ENCODE results near the gene NELL1.

Gene NELL1

DNA sequence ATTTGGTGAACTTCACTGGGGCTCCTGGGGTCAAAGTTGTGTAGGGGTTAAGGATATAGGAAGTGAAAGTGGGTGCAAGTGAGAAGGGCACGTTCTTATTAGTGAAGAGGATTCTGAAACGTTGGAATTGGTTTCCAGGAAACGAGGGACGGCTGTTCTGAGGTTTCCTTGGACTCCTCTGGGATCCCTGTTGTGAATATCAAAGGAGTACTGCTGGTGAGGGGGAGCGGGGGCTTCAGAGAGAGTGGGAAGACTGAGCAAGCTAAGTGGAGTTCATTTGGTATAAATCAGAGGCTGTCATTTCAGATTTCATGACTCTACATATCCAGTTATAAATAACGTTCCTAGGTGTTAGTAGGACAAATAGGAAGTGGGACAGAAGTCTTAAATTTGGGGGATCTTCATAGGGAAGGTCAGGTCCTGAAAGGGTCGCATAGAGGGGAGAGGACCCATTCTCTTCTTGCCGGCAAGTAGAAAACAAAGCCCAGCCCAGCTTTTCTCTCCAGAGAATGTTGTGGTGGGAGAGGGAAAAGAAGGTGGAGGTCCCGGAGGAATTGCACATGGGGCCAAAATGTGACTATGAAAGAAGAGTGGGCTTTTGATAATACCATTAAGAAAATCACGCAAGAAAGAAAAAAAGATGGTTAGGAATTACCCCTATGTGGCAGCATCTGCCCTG is 1.1 kb upstream of the NELL1 start:
- H3K4me1 ChIP-seq (ENCODE audit: insufficient read depth, low read length), result peaks cover 25% of the 10 kb centered on the region
- H3K4me3 ChIP-seq (ENCODE audit: low read length), result peak overlapping the region; percentile 66
- no peak overlapping the region for H3K27ac ChIP-seq (ENCODE audit: low read depth, low read length)
- no peaks in the 10 kb centered on the region for H3K36me3 ChIP-seq (ENCODE audit: insufficient read depth, low read length)
- H3K9me3 ChIP-seq (ENCODE audit: insufficient read depth, low read depth, low read length), result no peaks in the 10 kb centered on the region
- peaks cover 83% of the 10 kb centered on the region for H3K27me3 ChIP-seq (ENCODE audit: insufficient read depth, low read length)
- no peak overlapping the region for H3K9ac ChIP-seq (ENCODE audit: low read depth, low read length)
- WGBS, result 4% methylated on average over 9 of the region's 10 CpGs

DNA sequence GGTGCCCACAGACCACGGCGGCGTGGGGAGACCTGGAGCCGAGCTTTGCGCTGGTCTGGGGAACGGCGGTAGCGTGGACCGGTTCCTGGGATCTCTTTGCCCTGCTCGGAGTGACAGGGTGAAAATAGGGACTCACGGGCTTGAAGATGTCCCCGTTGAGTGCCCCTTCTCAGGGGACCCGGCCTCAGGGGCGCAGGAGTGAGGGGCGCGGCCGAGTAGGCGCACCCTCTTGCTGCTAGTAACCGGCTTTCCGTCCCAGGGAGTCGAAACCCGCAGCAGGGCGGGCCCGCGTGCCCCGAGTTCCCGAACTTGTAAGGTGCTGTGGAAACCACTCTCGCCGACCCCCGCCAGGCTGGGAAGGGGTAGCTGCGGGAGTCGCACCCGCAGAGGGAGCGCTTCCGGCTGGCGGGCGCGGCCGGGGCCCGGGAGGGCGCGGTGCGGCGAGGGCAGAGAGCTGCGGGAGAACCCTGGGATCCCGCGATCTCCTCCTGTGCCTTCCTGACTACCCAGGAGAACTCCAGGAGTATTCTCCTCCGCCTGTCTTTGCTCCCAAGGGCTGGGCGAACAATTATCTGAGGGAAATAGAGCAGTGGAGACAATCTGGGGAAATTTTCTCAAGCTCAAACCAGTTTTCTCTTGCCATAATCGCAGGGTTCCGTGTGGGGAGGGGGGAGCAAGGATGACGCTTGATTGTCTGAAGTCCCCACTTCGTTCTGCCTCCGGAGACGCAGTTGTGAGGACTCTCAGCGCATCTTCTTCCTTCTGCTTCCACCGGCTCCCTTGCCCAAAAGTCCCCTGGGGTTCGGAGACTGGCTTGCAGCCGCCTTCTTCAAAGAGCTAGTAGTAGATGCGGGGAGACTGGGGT is 666 bp downstream of the NELL1 start:
- WGBS, result 1% methylated on average over 60 of the region's 60 CpGs
- Histone ChIP-seq H3K4me3 (ENCODE audit: low read length) (peak overlapping the region; percentile 66), H3K9me3 (ENCODE audit: insufficient read depth, low read depth, low read length) (no peaks in the 10 kb centered on the region), H3K4me1 (ENCODE audit: insufficient read depth, low read length) (peaks cover 25% of the 10 kb centered on the region), H3K27me3 (ENCODE audit: insufficient read depth, low read length) (peaks cover 76% of the 10 kb centered on the region), H3K27ac (ENCODE audit: low read depth, low read length) (no peak overlapping the region), H3K36me3 (ENCODE audit: insufficient read depth, low read length) (no peaks in the 10 kb centered on the region), H3K9ac (ENCODE audit: low read depth, low read length) (no peak overlapping the region)

DNA sequence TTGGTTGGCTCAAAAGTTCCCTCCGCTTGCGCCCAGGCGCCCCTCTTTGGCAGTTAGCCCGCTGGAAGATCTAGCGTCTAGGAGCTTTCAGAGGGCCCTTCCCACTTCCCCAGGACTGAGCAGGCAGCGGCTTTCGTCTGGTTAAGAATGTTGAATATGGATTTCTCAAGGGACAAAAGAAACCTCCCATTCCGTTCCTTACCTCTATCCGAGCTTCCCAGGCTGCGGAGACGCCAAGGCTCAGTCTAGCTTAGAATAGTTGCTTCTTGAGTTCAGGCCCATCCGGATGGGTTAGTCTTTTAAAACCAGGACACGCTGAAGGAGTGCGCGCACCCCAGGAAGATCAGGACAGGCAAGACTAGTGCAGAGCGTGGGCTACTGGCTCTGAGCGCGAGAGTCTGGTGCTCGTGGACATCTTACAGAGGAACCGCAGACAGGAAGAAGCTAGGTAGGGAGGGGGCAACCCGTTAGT is 1.6 kb downstream of the NELL1 start:
- H3K27ac ChIP-seq (ENCODE audit: low read depth, low read length), result no peak overlapping the region
- no peak overlapping the region for H3K9ac ChIP-seq (ENCODE audit: low read depth, low read length)
- peaks cover 67% of the 10 kb centered on the region for H3K27me3 ChIP-seq (ENCODE audit: insufficient read depth, low read length)

DNA sequence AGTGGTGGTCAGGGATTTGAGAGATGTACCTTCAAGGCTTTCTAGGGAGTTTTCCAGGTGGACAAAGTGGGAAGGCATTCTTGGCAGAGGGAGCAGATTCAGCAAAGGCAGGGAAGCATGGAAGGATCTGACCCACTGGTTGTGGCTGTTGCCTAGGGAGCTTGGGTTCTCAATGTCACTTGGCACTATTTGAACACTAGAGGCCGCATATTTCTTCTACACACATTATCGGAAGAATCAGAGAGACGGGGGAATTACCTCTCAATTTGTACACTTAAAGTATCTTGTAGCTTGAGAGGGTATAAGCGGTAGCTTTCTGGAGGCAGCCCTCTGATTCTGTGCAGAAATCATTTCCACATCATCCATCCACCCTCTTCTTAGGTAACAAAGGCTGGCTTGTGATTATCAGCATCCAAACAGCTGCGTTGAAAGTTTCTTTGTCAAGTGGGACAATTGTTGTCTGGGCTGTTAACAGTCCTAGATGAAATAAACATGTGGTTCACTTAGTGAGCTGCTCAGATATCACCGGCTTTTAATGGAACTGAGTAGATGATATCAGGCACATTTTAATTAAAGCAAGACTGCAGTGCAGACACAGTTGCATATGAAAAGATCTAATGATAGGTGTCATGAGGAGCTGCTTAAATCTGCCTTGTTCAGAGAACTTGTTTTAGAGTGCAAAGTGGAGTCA is 2.6 kb downstream of the NELL1 start:
- H3K4me1 ChIP-seq (ENCODE audit: insufficient read depth, low read length), result peaks cover 25% of the 10 kb centered on the region
- 64% methylated on average over 6 of the region's 6 CpGs for WGBS
- H3K27me3 ChIP-seq (ENCODE audit: insufficient read depth, low read length), result peaks cover 56% of the 10 kb centered on the region

More for the DNA sequence above, 1.6 kb downstream of the NELL1 start:
- Histone ChIP-seq H3K36me3 (ENCODE audit: insufficient read depth, low read length) (no peaks in the 10 kb centered on the region), H3K4me1 (ENCODE audit: insufficient read depth, low read length) (peaks cover 25% of the 10 kb centered on the region), H3K9me3 (ENCODE audit: insufficient read depth, low read depth, low read length) (no peaks in the 10 kb centered on the region), H3K4me3 (ENCODE audit: low read length) (peak overlapping the region; percentile 66)
- WGBS, result 2% methylated on average over 19 of the region's 21 CpGs

DNA sequence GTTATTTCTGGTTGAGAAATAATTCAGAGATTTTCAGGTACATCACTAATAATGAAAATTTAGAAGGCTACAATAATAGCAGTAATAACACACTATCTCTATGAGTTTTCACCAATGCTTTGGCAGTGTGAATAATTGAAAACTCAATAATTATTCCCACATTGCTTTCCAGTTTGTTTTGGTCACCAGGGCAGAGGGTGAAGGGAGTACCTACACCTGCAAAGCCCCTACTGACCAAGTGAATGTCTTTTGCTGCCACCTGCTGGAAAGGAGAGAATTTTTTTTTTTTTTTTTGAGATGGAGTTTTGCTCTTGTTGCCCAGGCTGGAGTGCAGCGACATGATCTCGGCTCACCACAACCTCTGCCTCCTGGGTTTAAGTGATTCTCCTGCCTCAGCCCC is 3.2 kb downstream of the NELL1 start:
- Histone ChIP-seq H3K9me3 (ENCODE audit: insufficient read depth, low read depth, low read length) (no peaks in the 10 kb centered on the region), H3K27me3 (ENCODE audit: insufficient read depth, low read length) (peaks cover 51% of the 10 kb centered on the region), H3K4me3 (ENCODE audit: low read length) (no peak overlapping the region), H3K36me3 (ENCODE audit: insufficient read depth, low read length) (no peaks in the 10 kb centered on the region), H3K9ac (ENCODE audit: low read depth, low read length) (no peak overlapping the region), H3K27ac (ENCODE audit: low read depth, low read length) (no peak overlapping the region), H3K4me1 (ENCODE audit: insufficient read depth, low read length) (peaks cover 25% of the 10 kb centered on the region)
- WGBS, result no CpG with 5 or more reads among the region's 2 CpGs

More for the DNA sequence above, 2.6 kb downstream of the NELL1 start:
- Histone ChIP-seq H3K27ac (ENCODE audit: low read depth, low read length) (no peak overlapping the region), H3K4me3 (ENCODE audit: low read length) (no peak overlapping the region), H3K9me3 (ENCODE audit: insufficient read depth, low read depth, low read length) (no peaks in the 10 kb centered on the region), H3K36me3 (ENCODE audit: insufficient read depth, low read length) (no peaks in the 10 kb centered on the region), H3K9ac (ENCODE audit: low read depth, low read length) (no peak overlapping the region)

DNA sequence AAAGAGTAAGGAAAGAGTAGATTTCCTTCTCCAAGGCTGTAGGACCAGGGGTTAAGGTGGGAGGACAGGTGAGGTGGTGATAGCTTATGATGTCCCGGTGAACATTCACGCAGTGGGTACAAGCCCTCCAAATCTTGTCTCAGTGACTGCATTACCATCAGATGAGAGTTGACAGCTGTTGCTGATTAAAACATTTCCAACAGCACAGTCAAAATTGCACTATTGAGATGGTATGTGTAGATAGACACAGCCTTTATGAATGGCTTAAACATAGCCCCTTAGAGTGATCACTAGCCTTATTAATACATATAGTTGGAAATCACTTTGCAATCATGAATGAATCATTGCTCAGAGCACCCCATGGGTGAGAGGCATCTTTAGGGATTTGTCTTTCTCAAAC is 7.3 kb downstream of the NELL1 start:
- Histone ChIP-seq H3K9me3 (ENCODE audit: insufficient read depth, low read depth, low read length) (no peaks in the 10 kb centered on the region), H3K4me1 (ENCODE audit: insufficient read depth, low read length) (peaks cover 4% of the 10 kb centered on the region; the same call in 1 of the 2 replicates), H3K27ac (ENCODE audit: low read depth, low read length) (no peak overlapping the region), H3K27me3 (ENCODE audit: insufficient read depth, low read length) (peaks cover 10% of the 10 kb centered on the region), H3K4me3 (ENCODE audit: low read length) (no peak overlapping the region), H3K9ac (ENCODE audit: low read depth, low read length) (no peak overlapping the region), H3K36me3 (ENCODE audit: insufficient read depth, low read length) (no peaks in the 10 kb centered on the region)
- 92% methylated on average over 2 of the region's 2 CpGs for WGBS

DNA sequence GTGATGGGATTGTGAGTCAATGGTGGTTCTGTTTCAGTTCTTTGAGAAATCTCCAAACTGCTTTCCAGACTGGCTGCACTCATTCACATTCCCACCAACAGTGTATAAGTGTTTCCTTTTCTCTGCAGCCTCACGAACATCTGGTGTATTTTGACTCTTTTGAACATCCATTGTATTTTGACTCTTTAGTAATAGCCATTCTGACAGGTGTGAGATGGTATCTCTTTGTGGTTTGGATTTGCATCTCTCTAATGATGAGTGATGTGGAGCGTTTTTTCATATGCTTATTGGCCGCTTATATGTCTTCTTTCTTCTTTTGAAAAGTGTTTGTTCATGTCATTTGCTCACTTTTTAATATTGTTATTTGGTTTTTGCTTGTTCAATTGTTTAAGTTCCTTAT is 19.4 kb downstream of the NELL1 start:
- no peaks in the 10 kb centered on the region for H3K4me1 ChIP-seq (ENCODE audit: insufficient read depth, low read length)
- WGBS, result 88% methylated on average over 3 of the region's 3 CpGs
- H3K27me3 ChIP-seq (ENCODE audit: insufficient read depth, low read length), result no peaks in the 10 kb centered on the region
- H3K27ac ChIP-seq (ENCODE audit: low read depth, low read length), result no peak overlapping the region
- H3K9ac ChIP-seq (ENCODE audit: low read depth, low read length), result no peak overlapping the region
- H3K4me3 ChIP-seq (ENCODE audit: low read length), result no peak overlapping the region
- no peaks in the 10 kb centered on the region for H3K9me3 ChIP-seq (ENCODE audit: insufficient read depth, low read depth, low read length)
- no peaks in the 10 kb centered on the region for H3K36me3 ChIP-seq (ENCODE audit: insufficient read depth, low read length)

DNA sequence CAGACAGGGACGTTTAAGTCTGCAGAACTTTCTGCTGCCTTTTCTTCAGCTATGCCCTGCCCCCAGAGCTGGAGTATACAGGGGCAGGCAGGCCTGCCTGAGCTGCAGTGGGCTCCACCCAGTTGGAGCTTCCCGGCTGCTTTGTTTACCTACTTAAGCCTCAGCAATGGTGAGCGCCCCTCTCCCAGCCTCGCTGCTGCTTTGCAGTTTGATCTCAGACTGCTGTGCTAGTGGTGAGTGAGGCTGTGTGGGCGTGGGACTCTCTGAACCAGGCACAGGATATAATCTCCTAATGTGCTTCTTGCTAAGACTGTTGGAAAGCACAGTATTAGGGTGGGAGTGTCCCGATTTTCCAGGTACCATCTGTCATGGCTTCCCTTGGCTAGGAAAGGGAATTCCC is 38.5 kb downstream of the NELL1 start:
- Histone ChIP-seq H3K9ac (ENCODE audit: low read depth, low read length) (no peak overlapping the region), H3K36me3 (ENCODE audit: insufficient read depth, low read length) (no peaks in the 10 kb centered on the region), H3K4me3 (ENCODE audit: low read length) (no peak overlapping the region), H3K9me3 (ENCODE audit: insufficient read depth, low read depth, low read length) (0 out of 2 replicates have a peak, but pooled peaks cover 5% of the 10 kb centered on the region), H3K4me1 (ENCODE audit: insufficient read depth, low read length) (no peaks in the 10 kb centered on the region), H3K27me3 (ENCODE audit: insufficient read depth, low read length) (no peaks in the 10 kb centered on the region), H3K27ac (ENCODE audit: low read depth, low read length) (no peak overlapping the region)
- WGBS, result 73% methylated on average over 6 of the region's 6 CpGs

DNA sequence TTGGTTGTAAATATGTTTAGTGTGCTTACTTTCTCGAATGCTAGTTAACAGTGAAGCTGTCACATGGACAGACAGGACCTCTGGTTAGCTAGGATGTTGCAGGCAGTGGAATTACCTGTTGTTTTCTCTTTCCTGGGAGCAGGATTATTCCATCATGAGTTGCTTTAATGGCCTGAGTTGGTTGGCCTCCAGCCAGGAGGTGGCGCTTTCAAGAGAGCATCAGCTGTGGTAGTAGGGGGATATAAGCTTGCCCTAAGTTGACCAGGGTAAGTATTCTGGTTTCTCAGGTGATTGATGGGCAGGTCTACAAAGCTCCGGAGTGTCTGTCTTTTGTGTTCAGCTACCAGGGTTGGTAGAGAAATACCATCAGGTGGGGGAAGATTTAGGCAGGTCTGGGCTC is 43.5 kb downstream of the NELL1 start:
- H3K27ac ChIP-seq (ENCODE audit: low read depth, low read length), result no peak overlapping the region
- H3K27me3 ChIP-seq (ENCODE audit: insufficient read depth, low read length), result no peaks in the 10 kb centered on the region
- H3K9ac ChIP-seq (ENCODE audit: low read depth, low read length), result no peak overlapping the region
- H3K36me3 ChIP-seq (ENCODE audit: insufficient read depth, low read length), result no peaks in the 10 kb centered on the region
- H3K9me3 ChIP-seq (ENCODE audit: insufficient read depth, low read depth, low read length), result 0 out of 2 replicates have a peak, but pooled peaks cover 3% of the 10 kb centered on the region
- no peaks in the 10 kb centered on the region for H3K4me1 ChIP-seq (ENCODE audit: insufficient read depth, low read length)
- whole genome bisulfite sequencing, result 91% methylated on average over 3 of the region's 3 CpGs
- no peak overlapping the region for H3K4me3 ChIP-seq (ENCODE audit: low read length)

DNA sequence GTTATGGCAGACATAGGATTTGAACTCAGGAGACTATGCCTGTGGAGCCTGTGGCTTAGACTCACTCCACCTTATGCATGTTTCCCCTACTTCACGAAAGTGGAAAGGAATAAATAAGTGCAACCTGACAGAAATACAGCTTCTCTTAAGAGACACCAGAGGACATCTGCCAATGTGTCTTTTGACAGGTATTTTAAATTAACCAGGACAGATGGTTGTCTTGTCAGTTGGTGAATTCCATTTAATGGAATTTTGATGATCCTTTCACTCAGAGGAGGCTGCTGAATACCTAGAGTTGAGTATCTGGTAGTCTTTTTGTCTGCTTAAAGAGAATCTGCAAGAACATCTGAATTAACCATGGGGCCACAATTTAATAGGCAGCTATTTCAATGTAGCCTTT is 46.1 kb downstream of the NELL1 start:
- H3K27me3 ChIP-seq (ENCODE audit: insufficient read depth, low read length), result no peaks in the 10 kb centered on the region
- no peak overlapping the region for H3K9ac ChIP-seq (ENCODE audit: low read depth, low read length)
- no peaks in the 10 kb centered on the region for H3K36me3 ChIP-seq (ENCODE audit: insufficient read depth, low read length)
- H3K4me1 ChIP-seq (ENCODE audit: insufficient read depth, low read length), result no peaks in the 10 kb centered on the region
- 89% methylated on average over 1 of the region's 1 CpG for WGBS
- H3K27ac ChIP-seq (ENCODE audit: low read depth, low read length), result no peak overlapping the region
- H3K9me3 ChIP-seq (ENCODE audit: insufficient read depth, low read depth, low read length), result no peaks in the 10 kb centered on the region
- no peak overlapping the region for H3K4me3 ChIP-seq (ENCODE audit: low read length)

DNA sequence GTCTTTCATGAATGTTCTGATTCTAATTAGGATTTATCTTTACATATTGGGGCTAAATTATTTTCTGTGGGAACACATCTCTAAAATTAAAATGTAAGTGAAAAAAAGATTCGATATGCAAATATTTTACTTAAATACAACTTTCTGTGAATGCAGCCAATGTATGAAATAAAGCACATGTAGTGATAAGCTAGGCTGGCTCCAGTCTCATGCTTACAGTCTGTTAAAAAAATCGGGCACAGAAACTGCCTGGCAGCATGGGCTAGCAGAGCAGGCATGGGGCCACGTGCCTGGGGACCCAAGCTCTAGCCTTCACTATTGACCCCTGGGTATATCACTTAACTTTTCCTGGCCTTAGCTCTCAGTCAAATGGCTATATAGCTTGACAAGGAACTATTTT is 46.5 kb downstream of the NELL1 start:
- Histone ChIP-seq H3K9me3 (ENCODE audit: insufficient read depth, low read depth, low read length) (no peaks in the 10 kb centered on the region), H3K4me1 (ENCODE audit: insufficient read depth, low read length) (no peaks in the 10 kb centered on the region), H3K4me3 (ENCODE audit: low read length) (no peak overlapping the region), H3K9ac (ENCODE audit: low read depth, low read length) (no peak overlapping the region), H3K36me3 (ENCODE audit: insufficient read depth, low read length) (no peaks in the 10 kb centered on the region), H3K27me3 (ENCODE audit: insufficient read depth, low read length) (no peaks in the 10 kb centered on the region), H3K27ac (ENCODE audit: low read depth, low read length) (no peak overlapping the region)
- 82% methylated on average over 2 of the region's 3 CpGs for whole genome bisulfite sequencing

Measured in HUES64 (cell line).